GM18508 (cell line): ENCODE data around the gene NRXN3.

Experiments
- ATAC-seq: cut with Tn5 transposase; IDR thresholded peaks from one replicate; pipeline ENCODE4 v1.9.1; 2021; ENCODE audit warnings: moderate number of reproducible peaks; ENCODE audit not compliant: insufficient read depth, unreplicated experiment

Gene NRXN3

GRCh38 chr14:78611796-78612571, 441.8 kb downstream of the NRXN3 start:
- no peak for ATAC-seq

GRCh38 chr14:78612666-78613065, 442.5 kb downstream of the NRXN3 start:
- no peak for ATAC-seq

- no peak for ATAC-seq
These were observed 444.4 kb downstream of the NRXN3 start for GRCh38 chr14:78614593-78614992.

GRCh38 chr14:78617735-78618134, 447.6 kb downstream of the NRXN3 start:
- no peak for ATAC-seq

GRCh38 chr14:78618368-78618767, 448.2 kb downstream of the NRXN3 start:
- no peak for ATAC-seq

GRCh38 chr14:78627114-78627513, 456.9 kb downstream of the NRXN3 start:
- no peak for ATAC-seq

- no peak for ATAC-seq
These were observed 461.4 kb downstream of the NRXN3 start for GRCh38 chr14:78631551-78631950.

GRCh38 chr14:78633752-78634151, 463.6 kb downstream of the NRXN3 start:
- ATAC-seq, result no peak

- no peak for ATAC-seq
These were observed 467.3 kb downstream of the NRXN3 start for GRCh38 chr14:78637489-78637888.

- ATAC-seq, result no peak
These were observed 467.8 kb downstream of the NRXN3 start for GRCh38 chr14:78637908-78638475.

- ATAC-seq, result no peak
These were observed 468.8 kb downstream of the NRXN3 start for GRCh38 chr14:78638926-78639325.

GRCh38 chr14:78644824-78645559, 474.8 kb downstream of the NRXN3 start:
- no peak for ATAC-seq

- no peak for ATAC-seq
These were observed 482.6 kb downstream of the NRXN3 start for GRCh38 chr14:78652727-78653126.

- ATAC-seq, result no peak
These were observed 483.0 kb downstream of the NRXN3 start for GRCh38 chr14:78653173-78653572.

GRCh38 chr14:78657451-78657850, 487.3 kb downstream of the NRXN3 start:
- ATAC-seq, result no peak

- no peak for ATAC-seq
These were observed 494.7 kb downstream of the NRXN3 start for GRCh38 chr14:78664841-78665240.

- no peak for ATAC-seq
These were observed 496.3 kb downstream of the NRXN3 start for GRCh38 chr14:78666336-78667056.

- ATAC-seq, result no peak
These were observed 497.0 kb downstream of the NRXN3 start for GRCh38 chr14:78667141-78667540.

GRCh38 chr14:78673845-78674244, 503.7 kb downstream of the NRXN3 start:
- no peak for ATAC-seq

- ATAC-seq, result no peak
These were observed 504.6 kb downstream of the NRXN3 start for GRCh38 chr14:78674820-78675219.

- ATAC-seq, result no peak
These were observed 513.0 kb downstream of the NRXN3 start for GRCh38 chr14:78683206-78683605.
